Gastrocnemius medialis (tissue), 4 donors: ENCODE results near the gene KRT27.

ENCODE experiments used
- POLR2A ChIP-seq, 2 donors: fragments of 450-650 bp; IDR thresholded peaks; one replicate each; pipeline ENCODE4 v1.6.1; 2017; ENCODE audit warnings: antibody characterized with exemption in 2 of 2, mild to moderate bottlenecking in 2 of 2, moderate library complexity in 2 of 2
- TF ChIP-seq, protein P1 (sequence below), 5 experiments: fragments of 450-650 bp in 3 of 5; fragments of 200-600 bp in 2 of 5; sonication (generic) in 2 of 5; IDR thresholded peaks in 4 of 5; conservative IDR thresholded peaks in 1 of 5; 1 replicate in 4 of 5; 2 replicates in 1 of 5; pipeline ENCODE4 v1.5.1; 2016 to 2019; ENCODE audit warnings: antibody characterized with exemption in 5 of 5, mild to moderate bottlenecking in 3 of 5, moderate library complexity in 3 of 5

DNA sequence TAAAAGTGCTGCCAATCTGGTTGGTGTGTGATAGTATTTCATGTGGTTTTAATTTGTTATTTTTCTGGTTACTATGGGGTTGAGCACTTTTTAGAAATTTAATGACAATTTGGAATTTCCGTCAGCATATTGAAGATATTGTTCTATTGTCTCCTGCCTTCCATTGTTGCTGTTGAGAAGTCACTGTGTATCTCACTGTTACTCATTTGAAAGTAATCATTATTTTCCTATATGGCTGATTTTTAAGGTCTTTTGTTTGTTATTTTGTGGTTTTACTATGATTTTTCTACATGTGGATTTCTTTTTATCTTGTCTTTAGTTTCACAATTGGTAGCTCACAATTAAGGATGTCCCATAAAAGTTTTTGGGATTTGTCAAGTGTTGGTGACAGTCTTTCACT, 18.6 kb downstream of the KRT27 start:
- TF ChIP-seq, protein P1, sequence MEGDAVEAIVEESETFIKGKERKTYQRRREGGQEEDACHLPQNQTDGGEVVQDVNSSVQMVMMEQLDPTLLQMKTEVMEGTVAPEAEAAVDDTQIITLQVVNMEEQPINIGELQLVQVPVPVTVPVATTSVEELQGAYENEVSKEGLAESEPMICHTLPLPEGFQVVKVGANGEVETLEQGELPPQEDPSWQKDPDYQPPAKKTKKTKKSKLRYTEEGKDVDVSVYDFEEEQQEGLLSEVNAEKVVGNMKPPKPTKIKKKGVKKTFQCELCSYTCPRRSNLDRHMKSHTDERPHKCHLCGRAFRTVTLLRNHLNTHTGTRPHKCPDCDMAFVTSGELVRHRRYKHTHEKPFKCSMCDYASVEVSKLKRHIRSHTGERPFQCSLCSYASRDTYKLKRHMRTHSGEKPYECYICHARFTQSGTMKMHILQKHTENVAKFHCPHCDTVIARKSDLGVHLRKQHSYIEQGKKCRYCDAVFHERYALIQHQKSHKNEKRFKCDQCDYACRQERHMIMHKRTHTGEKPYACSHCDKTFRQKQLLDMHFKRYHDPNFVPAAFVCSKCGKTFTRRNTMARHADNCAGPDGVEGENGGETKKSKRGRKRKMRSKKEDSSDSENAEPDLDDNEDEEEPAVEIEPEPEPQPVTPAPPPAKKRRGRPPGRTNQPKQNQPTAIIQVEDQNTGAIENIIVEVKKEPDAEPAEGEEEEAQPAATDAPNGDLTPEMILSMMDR (IDR thresholded peaks at IDR 0.05 in 4 of 5, conservative IDR thresholded peaks at IDR 0.05 in 1 of 5), result no peak
- no peak for TF ChIP-seq POLR2A (IDR thresholded peaks at IDR 0.05)
